Lung (tissue), 12 donors: ENCODE results near the gene DNAJB13. TPM values are rescaled to one million over a fixed set of nuclear protein-coding genes. Genes with fewer than 3 reads are reported as not detected.

Experiments used
- ATAC-seq: fragments of 200-7000 bp; cut with Tn5 transposase; one replicate; pipeline ENCODE4 v1.9.1; 2020; ENCODE audit warnings: moderate number of reproducible peaks; ENCODE audit not compliant: insufficient read depth, low FRiP score
- DNase-seq, 3 donors: peaks; one replicate each; pipeline ENCODE4 v3.0.0-alpha.2; 2013 to 2017
- H3K27ac ChIP-seq, 2 donors: one replicate each; pipeline ENCODE4 v1.5.1; 2013; ENCODE audit warnings: mild to moderate bottlenecking in 2 of 2, moderate library complexity in 2 of 2, control low read depth in 1 of 2, inconsistent platforms in 1 of 2, low read depth in 1 of 2, low read length in 1 of 2
- H3K27me3 ChIP-seq, 3 donors: one replicate each; pipeline ENCODE4 v1.5.1; 2013; ENCODE audit warnings: low read length in 2 of 3; ENCODE audit not compliant: control insufficient read depth in 3 of 3, insufficient read depth in 3 of 3
- H3K36me3 ChIP-seq, 4 donors: one replicate each; pipeline ENCODE4 v1.5.1; 2013; ENCODE audit warnings: low read length in 4 of 4, mild to moderate bottlenecking in 1 of 4, moderate library complexity in 1 of 4; ENCODE audit not compliant: control insufficient read depth in 4 of 4, insufficient read depth in 4 of 4
- H3K4me1 ChIP-seq, 5 donors: one replicate each; pipeline ENCODE4 v1.5.1; 2013; ENCODE audit warnings: low read length in 5 of 5, mild to moderate bottlenecking in 2 of 5, moderate library complexity in 1 of 5; ENCODE audit not compliant: control insufficient read depth in 5 of 5, insufficient read depth in 5 of 5
- H3K4me3 ChIP-seq: one replicate; pipeline ENCODE4 v1.5.1; 2013; ENCODE audit warnings: mild to moderate bottlenecking, control low read depth, moderate library complexity
- H3K9ac ChIP-seq, 2 donors: one replicate each; pipeline ENCODE4 v1.5.1; 2013; ENCODE audit warnings: low read length in 2 of 2, control low read depth in 1 of 2; ENCODE audit not compliant: insufficient read depth in 1 of 2
- H3K9me3 ChIP-seq, 4 donors: one replicate each; pipeline ENCODE4 v1.5.1; 2013; ENCODE audit warnings: low read length in 3 of 4, mild to moderate bottlenecking in 1 of 4, moderate library complexity in 1 of 4; ENCODE audit not compliant: control insufficient read depth in 4 of 4, insufficient read depth in 3 of 4
- whole genome bisulfite sequencing, 2 donors: extraction: QIAGEN DNeasy Blood & Tissue Kit; methylation state at CpG; one replicate each; pipeline ENCODE4 v1.1.7; 2013; 5-methylcytosine and 5-hydroxymethylcytosine counted together
- polyA plus RNA-seq, 2 donors: library from polyadenylated mRNA; stranded (reverse); fragments of 200-250 nt; gene quantifications; one replicate each; pipeline ENCODE4 v1.2.1, GENCODE V29; 2013
- total RNA-seq, 2 donors: library from RNA; depleted of rRNA in 1 of 2; stranded (reverse); fragments of >200 nt in 1 of 2; gene quantifications; one replicate each; pipeline ENCODE4 v1.2.1, GENCODE V29; 2014 to 2021
- TF ChIP-seq, protein P1 (sequence below): IDR thresholded peaks from 2 replicates; pipeline ENCODE4 v1.5.1; 2012; ENCODE audit warnings: mild to moderate bottlenecking; ENCODE audit errors: control extremely low read depth, extremely low read depth
- donor health status: control.
- donor health status: control.
- donor health status: Bipolar disorder and iron deficiency.
- donor health status: healthy.
- donor health status: DM: yes; HTN: yes; CAD: no.

The DNAJB13 gene
- total and polyA plus RNA-seq, 4 donors, result 5.4 to 11.9 (median 6.4) TPM

DNA sequence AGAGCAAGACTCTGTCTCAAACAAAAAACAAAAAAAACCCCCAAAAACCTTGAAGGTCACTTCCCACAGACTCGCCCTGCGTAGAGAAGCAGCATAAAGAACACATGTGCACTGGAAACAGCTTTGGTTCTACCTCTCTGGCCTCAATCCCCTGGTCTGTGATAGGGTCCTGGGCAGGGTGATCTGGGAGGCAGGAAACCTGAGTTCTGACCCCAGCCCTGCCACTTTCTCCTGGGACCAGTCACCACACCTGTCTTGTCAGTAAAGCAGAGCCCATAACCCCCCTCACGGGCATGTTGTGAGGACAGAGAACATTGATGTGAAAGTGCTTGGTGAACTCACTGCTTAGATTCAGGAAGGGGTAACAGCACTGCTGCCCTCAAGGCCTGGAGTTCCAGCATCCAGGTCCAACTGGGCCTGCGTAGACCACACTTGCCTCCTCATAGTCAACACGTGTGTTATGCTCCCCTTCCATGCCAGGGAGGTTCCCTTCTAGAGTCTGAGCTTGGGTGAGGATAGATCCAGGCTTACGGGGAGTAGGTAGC, 20.4 kb downstream of the DNAJB13 start:
- Histone ChIP-seq H3K9me3 (no peaks in the 10 kb centered on the region), H3K4me1 (peaks cover 0 to 7% (median 0%) of the 10 kb centered on the region in 5 donors), H3K36me3 (peaks cover 0 to 11% (median 0%) of the 10 kb centered on the region in 4 donors), H3K27me3 (no peaks in the 10 kb centered on the region), H3K4me3 (no peak overlapping the region), H3K9ac (no peak overlapping the region), H3K27ac (no peak overlapping the region)
- 83 to 88% methylated on average over 6 of the region's 6 CpGs for WGBS, 2 donors
- TF ChIP-seq, protein P1, sequence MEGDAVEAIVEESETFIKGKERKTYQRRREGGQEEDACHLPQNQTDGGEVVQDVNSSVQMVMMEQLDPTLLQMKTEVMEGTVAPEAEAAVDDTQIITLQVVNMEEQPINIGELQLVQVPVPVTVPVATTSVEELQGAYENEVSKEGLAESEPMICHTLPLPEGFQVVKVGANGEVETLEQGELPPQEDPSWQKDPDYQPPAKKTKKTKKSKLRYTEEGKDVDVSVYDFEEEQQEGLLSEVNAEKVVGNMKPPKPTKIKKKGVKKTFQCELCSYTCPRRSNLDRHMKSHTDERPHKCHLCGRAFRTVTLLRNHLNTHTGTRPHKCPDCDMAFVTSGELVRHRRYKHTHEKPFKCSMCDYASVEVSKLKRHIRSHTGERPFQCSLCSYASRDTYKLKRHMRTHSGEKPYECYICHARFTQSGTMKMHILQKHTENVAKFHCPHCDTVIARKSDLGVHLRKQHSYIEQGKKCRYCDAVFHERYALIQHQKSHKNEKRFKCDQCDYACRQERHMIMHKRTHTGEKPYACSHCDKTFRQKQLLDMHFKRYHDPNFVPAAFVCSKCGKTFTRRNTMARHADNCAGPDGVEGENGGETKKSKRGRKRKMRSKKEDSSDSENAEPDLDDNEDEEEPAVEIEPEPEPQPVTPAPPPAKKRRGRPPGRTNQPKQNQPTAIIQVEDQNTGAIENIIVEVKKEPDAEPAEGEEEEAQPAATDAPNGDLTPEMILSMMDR, result no peak
- no peak for DNase-seq
- no peak for ATAC-seq

DNA sequence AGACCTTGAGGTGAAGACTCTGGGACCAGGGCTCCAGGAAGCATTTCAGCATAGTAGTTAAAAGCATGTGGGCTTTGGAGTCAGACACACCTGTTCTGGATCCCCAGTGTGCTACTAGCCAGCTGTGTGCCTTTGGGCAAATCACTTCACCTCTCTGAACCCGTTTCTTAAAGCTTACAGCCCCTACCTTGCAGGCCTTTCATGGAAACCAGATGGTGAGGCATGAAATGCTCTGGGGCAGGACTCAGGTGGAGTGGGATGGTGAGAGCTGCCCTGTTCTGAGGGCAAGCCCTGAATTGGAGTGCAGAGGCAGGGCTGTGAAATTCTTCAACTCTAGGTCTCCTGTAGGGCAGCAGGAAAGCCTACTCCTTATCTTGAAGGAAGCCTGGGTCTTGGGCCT, 21.4 kb downstream of the DNAJB13 start:
- Histone ChIP-seq H3K27me3 (no peaks in the 10 kb centered on the region), H3K4me1 (peaks cover 0 to 7% (median 0%) of the 10 kb centered on the region in 5 donors), H3K4me3 (no peak overlapping the region), H3K36me3 (peaks cover 0 to 18% (median 0%) of the 10 kb centered on the region in 4 donors), H3K27ac (no peak overlapping the region), H3K9ac (no peak overlapping the region), H3K9me3 (no peaks in the 10 kb centered on the region)
- ATAC-seq (no peak), DNase-seq (no peak)
- TF ChIP-seq, protein P1, result no peak
- 88 to 89% methylated on average over 1 of the region's 1 CpG for WGBS, 2 donors

DNA sequence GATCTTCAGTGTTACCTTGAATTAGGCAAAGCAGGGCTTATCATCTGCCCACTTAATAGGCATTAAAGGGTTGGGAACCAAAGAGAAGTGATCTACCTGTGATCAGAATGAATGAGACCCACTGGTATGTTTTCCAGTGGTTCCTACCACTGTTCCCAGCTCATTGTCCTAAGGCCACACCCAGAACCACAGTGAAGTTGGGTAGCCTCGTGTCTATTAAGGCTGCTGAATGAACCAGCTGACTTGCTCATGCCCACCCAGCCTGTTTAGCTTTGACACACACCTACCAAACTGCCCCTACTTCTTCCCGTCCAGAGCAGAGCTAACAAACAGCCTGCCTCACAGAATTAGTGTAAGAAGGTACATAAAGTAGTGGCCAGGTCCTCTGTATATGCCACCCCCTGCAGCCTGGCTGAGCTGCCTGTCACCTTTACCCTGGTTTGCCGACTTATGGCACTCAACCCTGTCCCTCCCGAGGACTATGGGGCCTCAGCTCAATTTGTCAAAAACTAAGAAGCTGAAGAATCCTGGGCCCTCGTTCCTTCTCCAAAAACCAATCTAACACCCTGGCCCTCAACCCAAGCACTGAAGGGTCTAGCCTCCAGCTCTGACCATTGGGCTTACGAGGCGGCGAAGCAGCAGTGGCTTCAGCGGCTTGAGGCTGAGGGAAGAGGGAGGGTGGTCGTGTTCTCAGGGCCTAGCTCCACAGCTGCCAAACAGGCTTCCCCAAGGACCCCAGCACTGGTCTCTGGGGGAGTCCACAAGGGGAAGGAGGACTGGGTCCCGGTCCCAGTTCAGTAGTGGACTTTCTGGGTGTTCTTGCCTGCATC, 22.0 kb downstream of the DNAJB13 start:
- 86 to 87% methylated on average over 11 of the region's 11 CpGs for WGBS, 2 donors
- H3K27me3 ChIP-seq, result no peaks in the 10 kb centered on the region
- peaks cover 0 to 23% (median 0%) of the 10 kb centered on the region in 4 donors for H3K36me3 ChIP-seq
- H3K27ac ChIP-seq, result no peak overlapping the region
- TF ChIP-seq, protein P1, result no peak
- no peaks in the 10 kb centered on the region for H3K9me3 ChIP-seq
- ATAC-seq, result no peak
- no peak for DNase-seq
- H3K9ac ChIP-seq, result no peak overlapping the region
- H3K4me1 ChIP-seq, result peaks cover 0 to 7% (median 0%) of the 10 kb centered on the region in 5 donors
- H3K4me3 ChIP-seq, result no peak overlapping the region
